ENCODE measurements around the gene MMADHC.

The MMADHC gene

GRCh38 chr2:149587220-149587949 is at the start of gene MMADHC:
Gene MMADHC, minus strand, starts transcription at chr2:149587775. Its CDS starts 678 bp downstream, at chr2:149587097.
- peak; percentile 94 for DNase-seq

- no peak for DNase-seq
These were observed 46.5 kb upstream of the MMADHC start for GRCh38 chr2:149634103-149634502.

GRCh38 chr2:149630445-149630844 is 42.9 kb upstream of the MMADHC start:
- DNase-seq = no peak

GRCh38 chr2:149629026-149629425 is 41.5 kb upstream of the MMADHC start:
- DNase-seq = no peak

- DNase-seq = no peak
These were observed 39.7 kb upstream of the MMADHC start for GRCh38 chr2:149627111-149627801.

- DNase-seq = no peak
These were observed 38.1 kb upstream of the MMADHC start for GRCh38 chr2:149625671-149626070.

- DNase-seq = no peak
These were observed 37.7 kb upstream of the MMADHC start for GRCh38 chr2:149625271-149625670.

GRCh38 chr2:149622343-149622742 is 34.8 kb upstream of the MMADHC start:
- DNase-seq = no peak

- no peak for DNase-seq
These were observed 29.9 kb upstream of the MMADHC start for GRCh38 chr2:149617476-149617875.

GRCh38 chr2:149616681-149617456 is 29.3 kb upstream of the MMADHC start:
- no peak for DNase-seq

GRCh38 chr2:149613704-149614103 is 26.1 kb upstream of the MMADHC start:
- DNase-seq = no peak

GRCh38 chr2:149612122-149612521 is 24.5 kb upstream of the MMADHC start:
- no peak for DNase-seq

GRCh38 chr2:149611100-149611820 is 23.7 kb upstream of the MMADHC start:
- DNase-seq = no peak

GRCh38 chr2:149606251-149606811 is 18.8 kb upstream of the MMADHC start:
- no peak for DNase-seq

GRCh38 chr2:149603248-149603647 is 15.7 kb upstream of the MMADHC start:
- no peak for DNase-seq

- DNase-seq = peak; percentile 3
These were observed 13.7 kb upstream of the MMADHC start for GRCh38 chr2:149601141-149601796.

- peak; percentile 50 for DNase-seq
These were observed 10.2 kb upstream of the MMADHC start for GRCh38 chr2:149597668-149598326.

- no peak for DNase-seq
These were observed 9.6 kb upstream of the MMADHC start for GRCh38 chr2:149597050-149597667.

- DNase-seq = no peak
These were observed 8.9 kb upstream of the MMADHC start for GRCh38 chr2:149596471-149596870.

- no peak for DNase-seq
These were observed 7.7 kb upstream of the MMADHC start for GRCh38 chr2:149595056-149595963.
